HCT116 (cell line): ENCODE data around the gene TRAPPC14. TPM values are rescaled to one million over a fixed set of nuclear protein-coding genes. Genes with fewer than 3 reads are reported as not detected.

Experiments
- ATAC-seq: fragments of 200-7000 bp; cut with Tn5 transposase; 2 replicates; pipeline ENCODE4 v1.9.1; 2020; ENCODE audit warnings: mild to moderate bottlenecking, moderate library complexity
- BruUV-seq: library from RNA; stranded (reverse); fragments of 400-500 nt; replicated peaks from 2 replicates; lab custom pipeline; 2021; lab: Mats Ljungman, UMichigan
- CTCF ChIA-PET: fragments of 300-600 bp; sonication (Branson Sonifier 250); formaldehyde crosslinking; loops from one replicate; lab custom pipeline; 2021; ENCODE audit warnings: antibody characterized with exemption; lab: Charles Lee
- POLR2A ChIA-PET: fragments of 300-600, 350-600 bp; sonication (Branson Sonifier 250); formaldehyde crosslinking; loops from one replicate; lab custom pipeline; 2021; ENCODE audit warnings: antibody characterized with exemption; lab: Charles Lee
- RAD21 ChIA-PET, 2 experiments: fragments of 300-600 bp; sonication (Branson Sonifier 250); formaldehyde crosslinking; loops; one replicate each; lab custom pipeline; 2023; ENCODE audit warnings: low total read pairs in 2 of 2; ENCODE audit not compliant: uncharacterized antibody in 2 of 2, unreplicated experiment in 2 of 2, low non-redundant PET in 1 of 2; lab: Charles Lee
- DNase-seq: peaks from one replicate; pipeline ENCODE4 v3.0.0-alpha.2; 2010; ENCODE audit warnings: low read depth, low spot score
- H2AFZ ChIP-seq: fragments of 200-600 bp; shearing (Covaris generic), sonication (generic); 2 replicates; pipeline ENCODE4 v1.6.1; 2017; ENCODE audit warnings: low read depth, mixed run types, mixed read lengths, antibody characterized with exemption, low read length; ENCODE audit not compliant: poor library complexity, severe bottlenecking
- H3K27ac ChIP-seq: 2 replicates; pipeline ENCODE4 v1.5.1; 2012; ENCODE audit warnings: low read depth, low read length
- H3K27me3 ChIP-seq: fragments of 200-600 bp; sonication (generic); 2 replicates; pipeline ENCODE4 v1.6.1; 2016; ENCODE audit warnings: mixed run types, low read length, mixed read lengths; ENCODE audit not compliant: insufficient read depth
- H3K36me3 ChIP-seq, 2 experiments: fragments of 200-500 bp in 1 of 2; fragments of 200-600 bp in 1 of 2; sonication (Bioruptor generic) in 1 of 2; sonication (generic) in 1 of 2; 2 replicates each; pipeline versions ENCODE4 v1.5.1 to v1.6.1; 2014 to 2016; ENCODE audit warnings: low read length in 2 of 2, inconsistent platforms in 1 of 2, mixed read lengths in 1 of 2, mixed run types in 1 of 2; ENCODE audit not compliant: insufficient read depth in 2 of 2, control insufficient read depth in 1 of 2
- H3K4me1 ChIP-seq, 2 experiments: fragments of 200-600 bp in 1 of 2; sonication (generic) in 1 of 2; 2 replicates each; pipeline versions ENCODE4 v1.5.1 to v1.6.1; 2012 to 2017; ENCODE audit warnings: low read length in 2 of 2, inconsistent platforms in 1 of 2, mild to moderate bottlenecking in 1 of 2, mixed read lengths in 1 of 2, mixed run types in 1 of 2, moderate library complexity in 1 of 2; ENCODE audit not compliant: insufficient read depth in 2 of 2, control insufficient read depth in 1 of 2
- H3K4me2 ChIP-seq: fragments of 200-600 bp; sonication (generic); 2 replicates; pipeline ENCODE4 v1.6.1; 2017; ENCODE audit warnings: mixed run types, low read length, mixed read lengths
- H3K4me3 ChIP-seq, 2 experiments: fragments of 200-600 bp in 1 of 2; sonication (generic) in 1 of 2; replicated peaks in 1 of 2; 2 replicates each; pipeline ENCODE4 v1.5.1; 2011 to 2016; ENCODE audit warnings: low read length in 2 of 2, control low read depth in 1 of 2, low read depth in 1 of 2, mild to moderate bottlenecking in 1 of 2, mixed read lengths in 1 of 2, mixed run types in 1 of 2
- H3K79me2 ChIP-seq: fragments of 200-600 bp; sonication (generic); 2 replicates; pipeline ENCODE4 v1.6.1; 2017; ENCODE audit warnings: mild to moderate bottlenecking, mixed run types, low read length, moderate library complexity, mixed read lengths; ENCODE audit not compliant: insufficient read depth
- H3K9ac ChIP-seq: fragments of 200-600 bp; sonication (generic); 2 replicates; pipeline ENCODE4 v1.6.1; 2016; ENCODE audit warnings: low read length, mixed read lengths
- H3K9me2 ChIP-seq: fragments of 200-600 bp; sonication (generic), shearing (Covaris generic); 2 replicates; pipeline ENCODE4 v1.6.1; 2017; ENCODE audit warnings: mixed run types, mild to moderate bottlenecking, moderate library complexity; ENCODE audit not compliant: insufficient read depth
- H3K9me3 ChIP-seq, 2 experiments: fragments of 200-500 bp in 1 of 2; fragments of 200-600 bp in 1 of 2; sonication (Bioruptor generic) in 1 of 2; sonication (generic) in 1 of 2; 2 replicates each; pipeline ENCODE4 v1.6.1; 2014 to 2017; ENCODE audit warnings: low read length in 2 of 2, mixed read lengths in 2 of 2, inconsistent platforms in 1 of 2, low read depth in 1 of 2, mild to moderate bottlenecking in 1 of 2, mixed run types in 1 of 2, moderate library complexity in 1 of 2; ENCODE audit not compliant: control insufficient read depth in 1 of 2, insufficient read depth in 1 of 2
- H4K20me1 ChIP-seq: fragments of 200-600 bp; sonication (generic), shearing (Covaris generic); 2 replicates; pipeline ENCODE4 v1.6.1; 2017; ENCODE audit warnings: mixed run types, mild to moderate bottlenecking, moderate library complexity; ENCODE audit not compliant: insufficient read depth
- POLR2AphosphoS5 ChIP-seq: IDR thresholded peaks from 2 replicates; pipeline ENCODE4 v1.6.1; 2011; ENCODE audit warnings: mild to moderate bottlenecking, low read depth, low read length, moderate library complexity
- SP1 ChIP-seq: IDR thresholded peaks from 2 replicates; pipeline ENCODE4 v1.6.1; 2012; ENCODE audit warnings: low read depth
- TCF7L2 ChIP-seq: IDR thresholded peaks from 2 replicates; pipeline ENCODE4 v1.7.0; 2011; ENCODE audit warnings: borderline replicate concordance, inconsistent platforms; ENCODE audit not compliant: insufficient read depth, insufficient read length; ENCODE audit errors: extremely low read depth
- intact Hi-C: fragments of 100-400 bp; cut with micrococcal nuclease; formaldehyde crosslinking; loops from 2 replicates; pipeline ENCODE4 v1.10.0; 2022
- total RNA-seq: library from RNA; stranded (reverse); gene quantifications from one replicate; pipeline ENCODE4 v1.2.1, GENCODE V29; 2021; ENCODE audit not compliant: unreplicated experiment
- TF ChIP-seq, protein P1 (sequence below): IDR thresholded peaks from 2 replicates; pipeline ENCODE4 v1.6.1; 2012

Gene TRAPPC14
- total RNA-seq, 1 experiment from 2014 or later: 23.2 TPM

DNA sequence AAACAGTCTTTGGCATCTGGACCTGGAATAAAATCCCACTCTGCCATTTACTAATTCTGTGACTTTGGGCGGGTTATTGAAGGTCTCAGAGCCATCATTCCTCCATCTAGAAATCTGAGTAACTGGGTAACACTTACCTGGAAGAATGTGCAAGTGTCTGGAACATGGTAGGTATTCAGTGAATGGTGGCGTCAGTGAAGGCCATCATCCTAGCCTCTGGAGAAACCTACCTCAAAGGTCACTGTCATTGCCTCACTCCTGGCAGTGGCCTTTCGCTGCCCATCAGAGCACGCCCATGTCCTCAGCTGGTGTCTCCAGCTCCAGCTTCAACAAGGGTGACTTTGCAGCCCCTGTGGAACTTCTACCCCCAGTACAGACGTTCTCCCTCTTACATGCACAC is 5.3 kb upstream of the TRAPPC14 start (continued):
- no peak for TF ChIP-seq POLR2AphosphoS5

DNA sequence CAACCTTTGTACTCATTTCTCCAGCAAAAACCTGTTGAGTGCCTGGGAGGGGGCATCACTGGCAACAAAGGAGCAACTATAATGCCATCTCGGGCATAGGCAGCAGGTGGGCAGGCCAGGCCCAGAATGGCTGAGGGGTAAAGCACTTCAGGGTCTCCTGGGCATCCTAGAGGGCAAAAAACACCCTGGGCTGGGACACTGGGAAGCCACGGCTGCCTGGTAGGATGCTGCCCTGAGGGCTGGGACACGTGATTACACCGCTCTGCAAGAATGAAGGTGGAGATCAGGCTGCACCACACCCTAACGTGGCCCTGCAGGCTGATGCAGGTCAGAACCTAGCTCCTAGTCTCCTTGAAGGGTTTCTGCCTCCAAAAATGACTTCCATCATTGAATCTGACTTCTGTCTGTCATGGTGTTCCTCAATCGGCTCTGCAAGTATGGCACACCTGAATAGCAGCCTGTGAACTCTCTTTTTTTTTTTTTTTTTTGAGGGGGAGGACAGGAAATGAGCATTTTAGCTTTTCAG is 4.5 kb upstream of the TRAPPC14 start:
- ATAC-seq (peak; percentile 67), DNase-seq (no peak)
- Histone ChIP-seq H3K36me3 (no peaks in the 10 kb centered on the region), H2AFZ (peak overlapping the region; percentile 85), H3K9ac (peak overlapping the region; percentile 41), H3K79me2 (peaks cover 2% of the 10 kb centered on the region; the same call in 1 of the 2 replicates), H3K27me3 (no peaks in the 10 kb centered on the region), H3K4me3 (peak overlapping the region in 1 of 2 experiments; percentile 26; a peak in 1 of 4 replicates), H4K20me1 (no peaks in the 10 kb centered on the region), H3K4me2 (peak overlapping the region; percentile 74), H3K9me3 (no peaks in the 10 kb centered on the region), H3K9me2 (no peaks in the 10 kb centered on the region), H3K4me1 (peaks cover 23% of the 10 kb centered on the region in 2 experiments), H3K27ac (peak overlapping the region; percentile 27)
- POLR2A ChIA-PET: interaction anchor here (1.0 to 1.1 kb wide), 2 partner anchors 14 kb away, joined by 3 to 4 read pairs; partner anchors contain the start of genes GPC2, LAMTOR4 and STAG3
- BruUV-seq: no TSS peak
- CTCF ChIA-PET: interaction anchor here (1.3 kb wide), 1 partner anchor 31 kb away, joined by 4 read pairs; no protein-coding TSS in a partner anchor
- TF ChIP-seq TCF7L2: no peak
- TF ChIP-seq, protein P1, sequence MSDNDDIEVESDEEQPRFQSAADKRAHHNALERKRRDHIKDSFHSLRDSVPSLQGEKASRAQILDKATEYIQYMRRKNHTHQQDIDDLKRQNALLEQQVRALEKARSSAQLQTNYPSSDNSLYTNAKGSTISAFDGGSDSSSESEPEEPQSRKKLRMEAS: peak; percentile 53; the same call in 1 of the 2 replicates
- RAD21 ChIA-PET: no interaction called here
- intact Hi-C loops: no loop called here

DNA sequence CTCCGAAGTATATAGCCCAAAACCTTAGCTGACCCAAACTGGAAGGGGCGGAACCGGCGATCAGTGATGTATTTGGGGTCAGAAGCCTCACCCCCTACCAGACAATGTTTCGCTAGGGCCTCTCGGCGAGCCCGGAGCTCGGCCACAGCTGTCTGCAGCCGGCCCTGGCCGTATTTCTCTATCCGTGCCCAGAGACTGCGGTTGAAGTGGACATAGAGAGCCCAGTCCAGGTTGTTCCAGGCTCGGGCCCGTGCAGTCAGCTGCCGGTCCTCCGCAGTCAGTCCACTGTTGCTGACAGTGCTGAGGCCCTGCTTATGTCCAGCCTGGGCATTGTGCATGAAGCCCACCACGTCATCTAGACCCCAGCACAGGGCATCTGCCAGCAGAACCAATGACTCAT is 1.5 kb upstream of the TRAPPC14 start:
- POLR2A ChIA-PET: interaction anchor here (0.6 kb wide), 1 partner anchor 163 kb away, joined by 3 read pairs; no protein-coding TSS in a partner anchor
- Histone ChIP-seq H3K79me2 (peaks cover 16% of the 10 kb centered on the region; the same call in 1 of the 2 replicates), H3K4me2 (no peak overlapping the region), H3K27me3 (no peaks in the 10 kb centered on the region), H3K9me3 (no peaks in the 10 kb centered on the region), H3K4me1 (peaks cover 29 to 37% of the 10 kb centered on the region in 2 experiments), H3K27ac (no peak overlapping the region), H3K9ac (no peak overlapping the region), H3K36me3 (peaks cover 8 to 9% of the 10 kb centered on the region in 2 experiments; a peak in 2 of 4 replicates), H2AFZ (no peak overlapping the region), H3K9me2 (no peaks in the 10 kb centered on the region), H3K4me3 (no peak overlapping the region), H4K20me1 (no peaks in the 10 kb centered on the region)
- CTCF ChIA-PET: no interaction called here
- no TSS peak for BruUV-seq
- RAD21 ChIA-PET: no interaction called here
- DNase-seq: no peak
- ATAC-seq: no peak
- no peak for TF ChIP-seq SP1
- TF ChIP-seq, all 23 proteins: peak for 0
- intact Hi-C loops: no loop called here
